Mesenchymal stem cell (in vitro differentiated cells and primary cell): ENCODE data around the gene FILIP1L.

Source experiments
- DNase-seq: peaks from one replicate; pipeline ENCODE4 v3.0.0-alpha.2; 2013
- H2AFZ ChIP-seq: one replicate; pipeline ENCODE4 v1.6.1; 2013; ENCODE audit warnings: low read depth, mild to moderate bottlenecking, control low read depth, inconsistent platforms, low read length, moderate library complexity
- H2AK5ac ChIP-seq: 2 replicates; pipeline ENCODE4 v1.6.1; 2013; ENCODE audit warnings: low read length, moderate library complexity, mild to moderate bottlenecking, inconsistent platforms; ENCODE audit not compliant: severe bottlenecking
- H2BK120ac ChIP-seq: one replicate; pipeline ENCODE4 v1.6.1; 2013; ENCODE audit warnings: low read depth, mild to moderate bottlenecking, inconsistent platforms, low read length, moderate library complexity
- H2BK12ac ChIP-seq, 2 experiments: one replicate each; pipeline ENCODE4 v1.6.1; 2013; ENCODE audit warnings: inconsistent platforms in 2 of 2, low read length in 2 of 2, mild to moderate bottlenecking in 2 of 2, moderate library complexity in 2 of 2, control low read depth in 1 of 2
- H2BK15ac ChIP-seq: one replicate; pipeline ENCODE4 v1.6.1; 2013; ENCODE audit warnings: mild to moderate bottlenecking, low read depth, inconsistent platforms; ENCODE audit not compliant: poor library complexity, severe bottlenecking
- H2BK5ac ChIP-seq: 2 replicates; pipeline ENCODE4 v1.6.1; 2013; ENCODE audit warnings: low read depth, mild to moderate bottlenecking, low read length, control low read depth, inconsistent platforms; ENCODE audit not compliant: poor library complexity, severe bottlenecking
- H3K14ac ChIP-seq, 2 experiments: one replicate each; pipeline ENCODE4 v1.6.1; 2013; ENCODE audit warnings: inconsistent platforms in 2 of 2, low read length in 2 of 2, control low read depth in 1 of 2, mild to moderate bottlenecking in 1 of 2, moderate library complexity in 1 of 2
- H3K18ac ChIP-seq, 2 experiments: one replicate each; pipeline ENCODE4 v1.6.1; 2013; ENCODE audit warnings: inconsistent platforms in 2 of 2, low read length in 2 of 2, control low read depth in 1 of 2, low read depth in 1 of 2, mild to moderate bottlenecking in 1 of 2
- H3K23ac ChIP-seq, 2 experiments: one replicate each; pipeline ENCODE4 v1.6.1; 2013; ENCODE audit warnings: inconsistent platforms in 2 of 2, low read length in 2 of 2, mild to moderate bottlenecking in 2 of 2, moderate library complexity in 2 of 2, control low read depth in 1 of 2
- H3K27ac ChIP-seq: 2 replicates; pipeline ENCODE4 v1.5.1; 2013; ENCODE audit warnings: mild to moderate bottlenecking, moderate library complexity, low read length, control low read depth, inconsistent platforms; ENCODE audit not compliant: poor library complexity, severe bottlenecking
- H3K27me3 ChIP-seq, 2 experiments: 2 replicates each; pipeline versions ENCODE4 v1.6.1 to v1.7.0; 2013; ENCODE audit warnings: low read length in 2 of 2, mild to moderate bottlenecking in 2 of 2, moderate library complexity in 2 of 2, control low read depth in 1 of 2, inconsistent platforms in 1 of 2; ENCODE audit not compliant: control insufficient read depth in 1 of 2, insufficient read depth in 1 of 2
- H3K36me3 ChIP-seq, 2 experiments: 2 replicates each; pipeline versions ENCODE4 v1.6.1 to v1.7.0; 2013; ENCODE audit warnings: low read length in 2 of 2, control low read depth in 1 of 2, inconsistent platforms in 1 of 2, low read depth in 1 of 2, mild to moderate bottlenecking in 1 of 2; ENCODE audit not compliant: insufficient read depth in 2 of 2, control insufficient read depth in 1 of 2
- H3K4ac ChIP-seq, 2 experiments: one replicate each; pipeline ENCODE4 v1.6.1; 2013; ENCODE audit warnings: inconsistent platforms in 2 of 2, low read length in 2 of 2, mild to moderate bottlenecking in 2 of 2, moderate library complexity in 2 of 2, control low read depth in 1 of 2, low read depth in 1 of 2
- H3K4me1 ChIP-seq: 2 replicates; pipeline ENCODE4 v1.6.1; 2013; ENCODE audit warnings: low read depth, low read length, control low read depth; ENCODE audit not compliant: control insufficient read depth, insufficient read depth
- H3K4me2 ChIP-seq: 2 replicates; pipeline ENCODE4 v1.6.1; 2013; ENCODE audit warnings: low read length, mild to moderate bottlenecking, inconsistent platforms; ENCODE audit not compliant: poor library complexity, severe bottlenecking
- H3K4me3 ChIP-seq, 2 experiments: 2 replicates each; pipeline versions ENCODE4 v1.5.1 to v1.7.0; 2013; ENCODE audit warnings: low read length in 2 of 2, mild to moderate bottlenecking in 2 of 2, control low read depth in 1 of 2, low read depth in 1 of 2; ENCODE audit not compliant: insufficient read depth in 1 of 2
- H3K79me1 ChIP-seq: replicated peaks from 2 replicates; pipeline ENCODE4 v1.6.1; 2013; ENCODE audit warnings: mild to moderate bottlenecking, control low read depth, low read length, inconsistent platforms; ENCODE audit not compliant: poor library complexity, severe bottlenecking
- H3K9ac ChIP-seq: 2 replicates; pipeline ENCODE4 v1.7.0; 2013; ENCODE audit warnings: mild to moderate bottlenecking, low read length, moderate library complexity
- H3K9me3 ChIP-seq: 2 replicates; pipeline ENCODE4 v1.7.0; 2013; ENCODE audit warnings: mild to moderate bottlenecking, low read length; ENCODE audit not compliant: control insufficient read depth
- H4K8ac ChIP-seq: one replicate; pipeline ENCODE4 v1.6.1; 2013; ENCODE audit warnings: inconsistent platforms, mild to moderate bottlenecking, low read length, moderate library complexity
- H4K91ac ChIP-seq: one replicate; pipeline ENCODE4 v1.6.1; 2013; ENCODE audit warnings: mild to moderate bottlenecking, low read length, inconsistent platforms
- WGBS: methylation state at CpG from one replicate; pipeline ENCODE4 v1.1.7; 2013; ENCODE audit warnings: mixed read lengths; 5-methylcytosine and 5-hydroxymethylcytosine counted together

FILIP1L gene

DNA sequence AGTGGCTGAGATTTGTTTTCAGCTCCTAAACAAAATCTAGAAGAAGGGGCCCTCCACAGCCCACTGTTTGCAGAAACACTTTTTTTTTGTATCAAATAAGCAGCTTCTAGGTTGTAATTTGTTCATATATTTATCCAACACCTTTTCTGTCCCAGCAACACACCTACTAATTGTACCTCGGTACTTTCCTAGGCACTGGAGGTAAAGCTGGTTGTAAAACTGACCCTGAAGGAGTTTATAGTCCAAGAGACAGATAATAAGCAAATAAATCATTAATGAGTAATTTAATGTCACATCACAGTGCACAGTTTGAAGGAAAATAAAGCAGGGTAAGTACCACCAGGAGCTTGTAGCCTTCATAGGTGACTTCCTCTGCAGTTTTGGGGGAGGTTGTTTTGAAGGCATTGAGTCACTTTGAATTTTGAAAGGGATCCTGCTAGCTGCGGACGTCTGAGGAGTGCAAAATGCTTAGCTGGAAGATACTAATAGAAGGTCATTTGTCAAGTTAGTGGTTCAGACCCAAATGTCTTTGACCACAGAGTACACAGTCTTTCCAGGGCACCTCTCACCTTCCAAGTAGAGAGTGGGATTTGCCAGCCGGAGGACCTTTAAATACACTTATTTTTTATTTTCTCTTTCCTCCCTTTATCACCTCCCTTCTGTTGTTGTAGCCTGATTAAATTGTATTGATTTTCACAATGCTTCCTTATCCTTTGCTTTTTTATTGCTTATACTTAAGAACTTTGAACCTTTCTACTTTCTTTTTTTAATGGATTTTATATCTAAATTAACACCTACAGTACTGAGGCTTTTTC, 242.9 kb downstream of the FILIP1L start:
- Histone ChIP-seq H3K18ac (peak overlapping the region in 1 of 2 experiments; percentile 77), H3K9ac (peak overlapping the region; percentile 99), H3K79me1 (no peaks in the 10 kb centered on the region), H2BK5ac (no peak overlapping the region), H4K91ac (no peak overlapping the region), H3K36me3 (peaks cover 5 to 35% of the 10 kb centered on the region in 2 experiments), H4K8ac (peak overlapping the region; percentile 13), H3K4ac (peak overlapping the region in 1 of 2 experiments; percentile 62), H3K27me3 (no peaks in the 10 kb centered on the region), H2BK120ac (no peak overlapping the region), H2BK15ac (no peak overlapping the region), H3K4me2 (peak overlapping the region; percentile 55), H3K9me3 (no peaks in the 10 kb centered on the region), H2AK5ac (peak overlapping the region; percentile 72), H3K4me3 (peak overlapping the region in 1 of 2 experiments; percentile 91), H3K23ac (no peak overlapping the region), H3K14ac (no peak overlapping the region), H3K4me1 (peaks cover 8% of the 10 kb centered on the region), H2BK12ac (peak overlapping the region; percentile 24 to 33), H3K27ac (peak overlapping the region; percentile 28), H2AFZ (no peak overlapping the region)
- no peak for DNase-seq
- 68% methylated on average over 2 of the region's 4 CpGs for WGBS

DNA sequence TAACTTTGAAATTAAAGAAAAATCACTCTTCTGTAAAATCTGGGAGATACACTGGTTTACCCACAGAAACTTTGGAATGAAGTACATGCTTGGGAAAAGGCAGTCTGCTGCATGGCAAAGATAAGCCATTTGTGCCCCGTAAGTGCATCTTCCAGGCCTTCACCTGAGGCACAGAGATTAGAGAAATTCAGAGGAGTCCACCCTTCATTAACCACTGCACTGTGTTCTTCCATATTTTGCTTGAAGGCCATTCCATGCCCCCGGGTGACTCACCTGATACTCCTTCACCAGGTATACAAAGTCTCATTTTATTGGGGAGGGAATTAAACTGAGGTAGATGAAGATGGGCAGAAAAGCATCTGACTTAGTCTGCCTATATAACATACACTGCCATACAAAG, 243.6 kb downstream of the FILIP1L start:
- Histone ChIP-seq H3K9ac (no peak overlapping the region), H4K8ac (no peak overlapping the region), H3K4me2 (peak overlapping the region; percentile 16), H3K36me3 (peaks cover 5 to 37% of the 10 kb centered on the region in 2 experiments), H2AFZ (no peak overlapping the region), H3K4me1 (peaks cover 8% of the 10 kb centered on the region), H3K18ac (peak overlapping the region in 1 of 2 experiments; percentile 77), H3K14ac (no peak overlapping the region), H3K4ac (no peak overlapping the region), H2BK15ac (no peak overlapping the region), H2BK12ac (peak overlapping the region; percentile 29 to 33), H2BK5ac (no peak overlapping the region), H2BK120ac (peak overlapping the region; percentile 43), H4K91ac (peak overlapping the region; percentile 65), H3K9me3 (no peaks in the 10 kb centered on the region), H3K23ac (no peak overlapping the region), H3K27me3 (no peaks in the 10 kb centered on the region), H3K4me3 (no peak overlapping the region), H3K27ac (no peak overlapping the region), H3K79me1 (no peaks in the 10 kb centered on the region), H2AK5ac (no peak overlapping the region)
- WGBS = 100% methylated on average over 1 of the region's 2 CpGs
- no peak for DNase-seq

DNA sequence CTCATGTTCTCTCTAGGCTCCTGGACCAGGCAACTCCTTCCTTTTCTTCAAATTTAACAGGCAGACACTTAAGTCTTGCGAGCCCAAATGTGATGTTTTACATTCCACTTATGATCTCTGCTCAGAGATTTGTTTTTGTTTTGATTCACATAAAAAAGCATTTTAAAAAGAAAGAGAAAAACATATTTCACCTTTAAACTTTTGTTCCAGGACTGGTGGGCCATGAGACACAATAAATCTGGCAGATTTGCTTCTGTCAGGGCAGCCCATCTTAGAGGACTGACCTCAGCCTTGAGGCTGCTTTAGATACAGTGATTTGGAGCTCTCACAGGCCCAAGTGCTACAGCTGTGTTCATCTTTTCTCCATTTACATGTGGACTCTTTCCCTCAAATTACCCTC, 244.7 kb downstream of the FILIP1L start:
- no CpG with 5 or more reads among the region's 1 CpG for whole genome bisulfite sequencing
- no peak overlapping the region for H2AFZ ChIP-seq
- no peak overlapping the region for H3K4me3 ChIP-seq

DNA sequence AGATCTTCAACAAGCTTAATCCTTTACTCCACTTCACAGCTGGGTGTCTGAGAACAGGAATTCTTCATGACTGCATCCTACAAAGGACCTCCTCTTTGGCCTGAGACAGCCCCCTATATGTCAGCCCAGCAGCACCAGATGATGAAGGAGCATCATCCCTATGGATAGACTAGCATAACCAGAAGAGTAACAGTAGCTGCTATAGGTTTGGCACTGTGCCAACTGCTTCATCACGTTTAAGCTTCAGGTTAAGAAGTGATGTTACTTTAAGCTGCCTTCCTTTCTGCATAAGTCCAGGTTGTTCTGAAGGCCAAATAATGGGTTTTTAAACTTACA, 246.0 kb downstream of the FILIP1L start:
- no peak overlapping the region for H3K4me2 ChIP-seq
- no peak overlapping the region for H2AFZ ChIP-seq
- peak; percentile 50 for DNase-seq
- peaks cover 8 to 59% of the 10 kb centered on the region in 2 experiments for H3K36me3 ChIP-seq
- no peaks in the 10 kb centered on the region for H3K27me3 ChIP-seq
- H2AK5ac ChIP-seq = no peak overlapping the region
- H3K4ac ChIP-seq = no peak overlapping the region
- no peak overlapping the region for H2BK15ac ChIP-seq
- H3K4me3 ChIP-seq = no peak overlapping the region
- no peak overlapping the region for H3K9ac ChIP-seq
- no peak overlapping the region for H4K8ac ChIP-seq
- no peak overlapping the region for H2BK120ac ChIP-seq
- no peaks in the 10 kb centered on the region for H3K9me3 ChIP-seq
- peak overlapping the region in 1 of 2 experiments; percentile 61 for H3K18ac ChIP-seq
- peak overlapping the region; percentile 9 for H3K27ac ChIP-seq
- H4K91ac ChIP-seq = no peak overlapping the region
- H2BK5ac ChIP-seq = no peak overlapping the region
- peaks cover 8% of the 10 kb centered on the region for H3K4me1 ChIP-seq
- peaks cover 2% of the 10 kb centered on the region for H3K79me1 ChIP-seq
- no peak overlapping the region for H3K23ac ChIP-seq
- no peak overlapping the region for H2BK12ac ChIP-seq
- whole genome bisulfite sequencing = 33% methylated on average over 1 of the region's 1 CpG
- no peak overlapping the region for H3K14ac ChIP-seq

More for the DNA sequence above, 244.7 kb downstream of the FILIP1L start:
- H4K91ac ChIP-seq = no peak overlapping the region
- no peaks in the 10 kb centered on the region for H3K79me1 ChIP-seq
- no peaks in the 10 kb centered on the region for H3K9me3 ChIP-seq
- no peak overlapping the region for H3K18ac ChIP-seq
- H3K23ac ChIP-seq = no peak overlapping the region
- no peak overlapping the region for H3K9ac ChIP-seq
- no peak overlapping the region for H2BK12ac ChIP-seq
- no peak overlapping the region for H4K8ac ChIP-seq
- DNase-seq = no peak
- H3K14ac ChIP-seq = no peak overlapping the region
- no peak overlapping the region for H2BK120ac ChIP-seq
- H3K4me2 ChIP-seq = no peak overlapping the region
- H3K4ac ChIP-seq = no peak overlapping the region
- H2BK5ac ChIP-seq = no peak overlapping the region
- no peak overlapping the region for H3K27ac ChIP-seq
- H2AK5ac ChIP-seq = no peak overlapping the region
- no peaks in the 10 kb centered on the region for H3K27me3 ChIP-seq
- H3K4me1 ChIP-seq = peaks cover 8% of the 10 kb centered on the region
- H3K36me3 ChIP-seq = peaks cover 5 to 45% of the 10 kb centered on the region in 2 experiments
- H2BK15ac ChIP-seq = no peak overlapping the region
